GM19351 (cell line): Measurements from ENCODE around the gene PON2.
"Not testable (repeated sequence)": the region's sequence is repeated elsewhere in the genome, so short reads cannot be mapped to it uniquely, and the experiment has no call there.

Experiments
- ATAC-seq: cut with Tn5 transposase; IDR thresholded peaks from one replicate; pipeline ENCODE4 v1.9.1; 2021; ENCODE audit warnings: mild to moderate bottlenecking, moderate library complexity; ENCODE audit not compliant: unreplicated experiment

Gene PON2

GRCh38 chr7:95434557-95435421, at the start of gene PON2:
PON2 (minus strand) TSS chr7:95435028; CDS start chr7:95434951, 77 bp downstream.
- peak; percentile 93 for ATAC-seq

GRCh38 chr7:95482424-95482823, 47.6 kb upstream of the PON2 start:
- no peak for ATAC-seq

GRCh38 chr7:95481271-95482165, 46.7 kb upstream of the PON2 start:
- no peak for ATAC-seq

- peak; percentile 77 for ATAC-seq
Observed at GRCh38 chr7:95479992-95480624, 45.3 kb upstream of the PON2 start.

GRCh38 chr7:95478272-95479037, 43.6 kb upstream of the PON2 start:
- no peak for ATAC-seq

- ATAC-seq, result peak; percentile 74
Observed at GRCh38 chr7:95476904-95477594, 42.2 kb upstream of the PON2 start.

- no peak for ATAC-seq
Observed at GRCh38 chr7:95476072-95476847, 41.4 kb upstream of the PON2 start.

- ATAC-seq, result no peak
Observed at GRCh38 chr7:95473276-95473985, 38.6 kb upstream of the PON2 start.

GRCh38 chr7:95472581-95473161, 37.8 kb upstream of the PON2 start:
- ATAC-seq, result no peak

- no peak for ATAC-seq
Observed at GRCh38 chr7:95471071-95471470, 36.2 kb upstream of the PON2 start.

GRCh38 chr7:95470452-95470851, 35.6 kb upstream of the PON2 start:
- peak; percentile 100 for ATAC-seq

- ATAC-seq, result no peak
Observed at GRCh38 chr7:95469848-95470247, 35.0 kb upstream of the PON2 start.

- ATAC-seq, result no peak
Observed at GRCh38 chr7:95469187-95469586, 34.4 kb upstream of the PON2 start.

- no peak for ATAC-seq
Observed at GRCh38 chr7:95467912-95468607, 33.2 kb upstream of the PON2 start.

GRCh38 chr7:95460653-95461052, 25.8 kb upstream of the PON2 start:
- not testable (repeated sequence) for ATAC-seq

GRCh38 chr7:95457947-95458346, 23.1 kb upstream of the PON2 start:
- ATAC-seq, result no peak

- ATAC-seq, result peak; percentile 61
Observed at GRCh38 chr7:95454438-95455045, 19.7 kb upstream of the PON2 start.
